Epithelial cell of proximal tubule (primary cell): ENCODE results near the gene LIPI. TPM values are rescaled to one million over a fixed set of nuclear protein-coding genes. Genes with fewer than 3 reads are reported as not detected.
"Not testable (repeated sequence)": the region's sequence is repeated elsewhere in the genome, so short reads cannot be mapped to it uniquely, and the experiment has no call there.

Experiments
- DNase-seq: peaks from one replicate; pipeline ENCODE4 v3.0.0-alpha.2; 2011; ENCODE audit warnings: low read depth
- H3K4me3 ChIP-seq: 2 replicates; pipeline ENCODE4 v1.5.1; 2011; ENCODE audit warnings: low read depth, mild to moderate bottlenecking, low read length
- CTCF ChIP-seq: conservative IDR thresholded peaks from 2 replicates; pipeline ENCODE4 v1.5.1; 2012; ENCODE audit warnings: low read depth, mild to moderate bottlenecking, low read length
- total RNA-seq: library from RNA; depleted of rRNA; stranded (reverse); fragments of >200 nt; gene quantifications from 2 replicates; pipeline ENCODE4 v1.2.3, GENCODE V29; 2015

The LIPI gene
- total RNA-seq, 1 donor from 2014 or later, result not detected

DNA sequence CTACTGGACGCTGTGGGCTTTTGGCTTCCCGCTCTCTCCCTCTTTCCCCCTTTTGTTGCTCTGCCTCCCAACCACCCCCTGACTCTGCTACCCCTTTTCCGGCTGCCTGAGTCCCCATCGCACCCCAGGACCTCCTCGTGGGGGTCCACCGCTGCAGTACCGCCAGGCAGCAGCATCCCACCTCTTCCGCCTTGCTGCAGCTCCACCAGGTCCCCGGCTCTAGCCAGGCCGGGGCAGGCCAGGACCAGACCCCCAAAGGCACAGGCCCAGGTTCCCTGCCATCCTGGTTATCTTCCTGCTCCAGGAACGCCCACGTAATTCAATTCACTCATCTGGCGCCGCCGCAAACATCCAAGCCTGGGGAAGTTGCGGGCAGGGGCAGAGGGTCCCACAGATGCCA lies 139.8 kb downstream of the LIPI start:
- no peak for DNase-seq
- TF ChIP-seq CTCF, result no peak
- H3K4me3 ChIP-seq, result no peak overlapping the region

- no peak for TF ChIP-seq CTCF
- no peak for DNase-seq
- H3K4me3 ChIP-seq, result no peak overlapping the region
Measured at GRCh38 chr21:14070049-14070893, 140.5 kb downstream of the LIPI start.

DNA sequence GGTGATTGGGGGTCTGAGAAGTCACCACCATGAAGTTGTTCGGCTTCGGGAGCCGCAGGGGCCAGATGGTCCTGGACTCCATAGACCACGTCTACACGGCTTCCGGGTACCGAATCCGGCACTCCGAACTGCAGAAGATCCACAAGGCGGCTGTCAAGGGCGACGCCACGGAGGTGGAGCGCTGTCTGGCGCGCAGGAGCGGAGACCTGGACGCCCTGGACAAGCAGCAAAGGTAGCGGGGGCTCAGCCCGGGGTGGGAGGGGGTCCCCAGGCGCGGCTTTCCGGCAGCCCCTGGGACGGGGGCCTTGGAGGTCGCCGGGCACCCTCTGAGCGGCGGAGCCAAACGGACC lies 146.5 kb downstream of the LIPI start:
- no peak for TF ChIP-seq CTCF
- H3K4me3 ChIP-seq, result no peak overlapping the region
- DNase-seq, result no peak

DNA sequence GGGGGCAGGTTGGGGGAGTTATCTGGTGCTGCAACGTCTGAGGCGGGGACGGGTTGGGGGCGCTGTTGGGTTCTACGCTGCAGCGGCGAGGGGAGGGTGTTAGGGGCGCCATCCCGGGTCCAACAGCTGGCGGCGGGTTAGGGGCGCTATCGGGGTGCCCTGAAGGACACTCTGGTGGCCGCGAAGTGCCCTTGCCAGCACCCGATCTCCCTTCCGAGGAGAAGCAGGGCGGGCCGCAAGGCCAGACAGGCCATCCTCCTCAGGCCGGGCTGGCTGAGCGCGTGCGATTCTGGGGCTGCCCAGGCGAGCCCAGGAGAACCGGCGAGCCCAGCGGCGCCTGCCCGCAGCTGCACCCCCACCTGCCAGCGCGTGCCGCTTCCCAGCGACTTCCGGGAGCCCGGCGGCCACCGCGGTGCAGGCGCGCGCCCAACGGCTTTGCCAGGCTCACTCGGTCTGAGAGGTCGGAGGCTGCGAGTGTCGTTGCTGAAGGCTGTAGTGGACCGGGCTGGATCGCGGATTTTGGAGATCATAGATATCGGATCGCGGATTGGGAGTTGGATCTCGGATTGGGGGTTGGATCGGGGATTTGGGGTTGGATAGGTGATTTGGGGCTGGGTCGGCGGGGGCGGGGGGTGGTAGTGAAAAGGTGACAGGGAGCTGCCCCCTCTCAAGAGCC lies 147.0 kb downstream of the LIPI start:
- not testable (repeated sequence) for DNase-seq, H3K4me3 ChIP-seq

- not testable (repeated sequence) for DNase-seq, H3K4me3 ChIP-seq
Measured at GRCh38 chr21:14062684-14063083, 148.1 kb downstream of the LIPI start.

- not testable (repeated sequence) for H3K4me3 ChIP-seq, DNase-seq
Measured at GRCh38 chr21:14061820-14062219, 148.9 kb downstream of the LIPI start.

- H3K4me3 ChIP-seq, DNase-seq: not testable (repeated sequence)
Measured at GRCh38 chr21:14058995-14059627, 151.6 kb downstream of the LIPI start.

Other genes starting within 250 kb of the LIPI start
- gene RBM11, start 5.2 kb upstream of the LIPI start, total RNA-seq, result 0.23 and 1.0 TPM in 2 replicates
- gene HSPA13, start 172.2 kb upstream of the LIPI start, total RNA-seq, result 19.5 and 33.6 TPM in 2 replicates